Activated effector memory CD4-positive, alpha-beta T cell treated with Interleukin-2 at 50 U/mL for 16 hours (primary cell): Measurements from ENCODE around the gene SEL1L3.

ENCODE experiments used
- DNase-seq: peaks from one replicate; pipeline ENCODE4 v3.0.0-alpha.2; 2020

SEL1L3 gene

GRCh38 chr4:25845841-25846653, 16.7 kb downstream of the SEL1L3 start:
- no peak for DNase-seq

GRCh38 chr4:25844961-25845712, 17.7 kb downstream of the SEL1L3 start:
- no peak for DNase-seq

GRCh38 chr4:25843340-25844097, 19.3 kb downstream of the SEL1L3 start:
- DNase-seq = no peak

GRCh38 chr4:25842229-25842845, 20.5 kb downstream of the SEL1L3 start:
- DNase-seq = no peak

GRCh38 chr4:25839687-25840086, 23.1 kb downstream of the SEL1L3 start:
- no peak for DNase-seq

- no peak for DNase-seq
Observed at GRCh38 chr4:25839233-25839632, 23.6 kb downstream of the SEL1L3 start.

- DNase-seq = no peak
Observed at GRCh38 chr4:25838526-25838925, 24.3 kb downstream of the SEL1L3 start.

GRCh38 chr4:25837107-25837506, 25.7 kb downstream of the SEL1L3 start:
- DNase-seq = no peak

GRCh38 chr4:25835384-25835783, 27.4 kb downstream of the SEL1L3 start:
- DNase-seq = no peak

- no peak for DNase-seq
Observed at GRCh38 chr4:25834411-25835107, 28.2 kb downstream of the SEL1L3 start.

GRCh38 chr4:25830548-25830947, 32.2 kb downstream of the SEL1L3 start:
- no peak for DNase-seq

GRCh38 chr4:25827897-25828296, 34.9 kb downstream of the SEL1L3 start:
- no peak for DNase-seq

GRCh38 chr4:25827373-25827772, 35.4 kb downstream of the SEL1L3 start:
- no peak for DNase-seq

GRCh38 chr4:25826074-25826752, 36.6 kb downstream of the SEL1L3 start:
- DNase-seq = no peak

GRCh38 chr4:25823632-25824031, 39.2 kb downstream of the SEL1L3 start:
- no peak for DNase-seq

- no peak for DNase-seq
Observed at GRCh38 chr4:25821899-25822298, 40.9 kb downstream of the SEL1L3 start.

- DNase-seq = no peak
Observed at GRCh38 chr4:25821267-25821666, 41.5 kb downstream of the SEL1L3 start.

GRCh38 chr4:25818876-25819275, 43.9 kb downstream of the SEL1L3 start:
- DNase-seq = no peak

GRCh38 chr4:25818371-25818871, 44.4 kb downstream of the SEL1L3 start:
- no peak for DNase-seq

GRCh38 chr4:25817059-25817681, 45.6 kb downstream of the SEL1L3 start:
- DNase-seq = no peak

GRCh38 chr4:25816591-25817058, 46.2 kb downstream of the SEL1L3 start:
- no peak for DNase-seq
